Mesenchymal stem cell (in vitro differentiated cells and primary cell): ENCODE measurements around the gene KCND2.

Source experiments
- DNase-seq: peaks from one replicate; pipeline ENCODE4 v3.0.0-alpha.2; 2013
- H2AFZ ChIP-seq: one replicate; pipeline ENCODE4 v1.6.1; 2013; ENCODE audit warnings: low read depth, mild to moderate bottlenecking, control low read depth, inconsistent platforms, low read length, moderate library complexity
- H2AK5ac ChIP-seq: 2 replicates; pipeline ENCODE4 v1.6.1; 2013; ENCODE audit warnings: low read length, moderate library complexity, mild to moderate bottlenecking, inconsistent platforms; ENCODE audit not compliant: severe bottlenecking
- H2BK120ac ChIP-seq: one replicate; pipeline ENCODE4 v1.6.1; 2013; ENCODE audit warnings: low read depth, mild to moderate bottlenecking, inconsistent platforms, low read length, moderate library complexity
- H2BK12ac ChIP-seq, 2 experiments: one replicate each; pipeline ENCODE4 v1.6.1; 2013; ENCODE audit warnings: inconsistent platforms in 2 of 2, low read length in 2 of 2, mild to moderate bottlenecking in 2 of 2, moderate library complexity in 2 of 2, control low read depth in 1 of 2
- H2BK15ac ChIP-seq: one replicate; pipeline ENCODE4 v1.6.1; 2013; ENCODE audit warnings: mild to moderate bottlenecking, low read depth, inconsistent platforms; ENCODE audit not compliant: poor library complexity, severe bottlenecking
- H2BK5ac ChIP-seq: 2 replicates; pipeline ENCODE4 v1.6.1; 2013; ENCODE audit warnings: low read depth, mild to moderate bottlenecking, low read length, control low read depth, inconsistent platforms; ENCODE audit not compliant: poor library complexity, severe bottlenecking
- H3K14ac ChIP-seq, 2 experiments: one replicate each; pipeline ENCODE4 v1.6.1; 2013; ENCODE audit warnings: inconsistent platforms in 2 of 2, low read length in 2 of 2, control low read depth in 1 of 2, mild to moderate bottlenecking in 1 of 2, moderate library complexity in 1 of 2
- H3K18ac ChIP-seq, 2 experiments: one replicate each; pipeline ENCODE4 v1.6.1; 2013; ENCODE audit warnings: inconsistent platforms in 2 of 2, low read length in 2 of 2, control low read depth in 1 of 2, low read depth in 1 of 2, mild to moderate bottlenecking in 1 of 2
- H3K23ac ChIP-seq, 2 experiments: one replicate each; pipeline ENCODE4 v1.6.1; 2013; ENCODE audit warnings: inconsistent platforms in 2 of 2, low read length in 2 of 2, mild to moderate bottlenecking in 2 of 2, moderate library complexity in 2 of 2, control low read depth in 1 of 2
- H3K27ac ChIP-seq: 2 replicates; pipeline ENCODE4 v1.5.1; 2013; ENCODE audit warnings: mild to moderate bottlenecking, moderate library complexity, low read length, control low read depth, inconsistent platforms; ENCODE audit not compliant: poor library complexity, severe bottlenecking
- H3K27me3 ChIP-seq, 2 experiments: 2 replicates each; pipeline versions ENCODE4 v1.6.1 to v1.7.0; 2013; ENCODE audit warnings: low read length in 2 of 2, mild to moderate bottlenecking in 2 of 2, moderate library complexity in 2 of 2, control low read depth in 1 of 2, inconsistent platforms in 1 of 2; ENCODE audit not compliant: control insufficient read depth in 1 of 2, insufficient read depth in 1 of 2
- H3K36me3 ChIP-seq, 2 experiments: 2 replicates each; pipeline versions ENCODE4 v1.6.1 to v1.7.0; 2013; ENCODE audit warnings: low read length in 2 of 2, control low read depth in 1 of 2, inconsistent platforms in 1 of 2, low read depth in 1 of 2, mild to moderate bottlenecking in 1 of 2; ENCODE audit not compliant: insufficient read depth in 2 of 2, control insufficient read depth in 1 of 2
- H3K4ac ChIP-seq, 2 experiments: one replicate each; pipeline ENCODE4 v1.6.1; 2013; ENCODE audit warnings: inconsistent platforms in 2 of 2, low read length in 2 of 2, mild to moderate bottlenecking in 2 of 2, moderate library complexity in 2 of 2, control low read depth in 1 of 2, low read depth in 1 of 2
- H3K4me1 ChIP-seq: 2 replicates; pipeline ENCODE4 v1.6.1; 2013; ENCODE audit warnings: low read depth, low read length, control low read depth; ENCODE audit not compliant: control insufficient read depth, insufficient read depth
- H3K4me2 ChIP-seq: 2 replicates; pipeline ENCODE4 v1.6.1; 2013; ENCODE audit warnings: low read length, mild to moderate bottlenecking, inconsistent platforms; ENCODE audit not compliant: poor library complexity, severe bottlenecking
- H3K4me3 ChIP-seq, 2 experiments: 2 replicates each; pipeline versions ENCODE4 v1.5.1 to v1.7.0; 2013; ENCODE audit warnings: low read length in 2 of 2, mild to moderate bottlenecking in 2 of 2, control low read depth in 1 of 2, low read depth in 1 of 2; ENCODE audit not compliant: insufficient read depth in 1 of 2
- H3K79me1 ChIP-seq: replicated peaks from 2 replicates; pipeline ENCODE4 v1.6.1; 2013; ENCODE audit warnings: mild to moderate bottlenecking, control low read depth, low read length, inconsistent platforms; ENCODE audit not compliant: poor library complexity, severe bottlenecking
- H3K9ac ChIP-seq: 2 replicates; pipeline ENCODE4 v1.7.0; 2013; ENCODE audit warnings: mild to moderate bottlenecking, low read length, moderate library complexity
- H3K9me3 ChIP-seq: 2 replicates; pipeline ENCODE4 v1.7.0; 2013; ENCODE audit warnings: mild to moderate bottlenecking, low read length; ENCODE audit not compliant: control insufficient read depth
- H4K8ac ChIP-seq: one replicate; pipeline ENCODE4 v1.6.1; 2013; ENCODE audit warnings: inconsistent platforms, mild to moderate bottlenecking, low read length, moderate library complexity
- H4K91ac ChIP-seq: one replicate; pipeline ENCODE4 v1.6.1; 2013; ENCODE audit warnings: mild to moderate bottlenecking, low read length, inconsistent platforms
- WGBS: methylation state at CpG from one replicate; pipeline ENCODE4 v1.1.7; 2013; ENCODE audit warnings: mixed read lengths; 5-methylcytosine and 5-hydroxymethylcytosine counted together

Gene KCND2

DNA sequence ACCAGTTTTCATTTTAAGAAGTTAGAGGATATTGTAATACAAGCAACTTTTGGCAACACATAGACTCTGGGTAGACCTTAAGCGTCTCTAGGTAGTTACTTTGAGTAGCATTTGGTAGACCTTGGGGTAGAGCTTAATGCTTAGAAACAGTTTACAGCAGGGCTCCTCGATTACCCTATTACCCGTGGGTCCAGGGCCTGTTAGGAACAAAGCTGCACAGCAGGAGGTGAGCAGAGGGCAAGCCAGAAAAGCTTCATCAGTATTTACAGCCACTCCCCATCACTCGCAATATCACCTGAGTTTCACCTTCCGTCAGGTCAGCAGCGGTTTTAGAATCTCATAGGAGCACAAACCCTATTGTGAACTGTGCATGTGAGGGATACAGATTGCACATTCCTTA is 411.5 kb downstream of the KCND2 start:
- Histone ChIP-seq H3K4ac (no peak overlapping the region), H4K91ac (no peak overlapping the region), H2BK5ac (no peak overlapping the region), H3K4me2 (no peak overlapping the region), H3K4me3 (no peak overlapping the region), H3K36me3 (no peaks in the 10 kb centered on the region), H3K79me1 (no peaks in the 10 kb centered on the region), H3K18ac (no peak overlapping the region), H3K14ac (no peak overlapping the region), H3K23ac (no peak overlapping the region), H2AFZ (no peak overlapping the region), H2BK120ac (no peak overlapping the region), H3K4me1 (no peaks in the 10 kb centered on the region), H2AK5ac (no peak overlapping the region), H3K9me3 (no peaks in the 10 kb centered on the region), H3K27ac (no peak overlapping the region), H4K8ac (no peak overlapping the region), H2BK12ac (no peak overlapping the region), H2BK15ac (no peak overlapping the region), H3K27me3 (no peaks in the 10 kb centered on the region), H3K9ac (no peak overlapping the region)
- DNase-seq = no peak
- 67% methylated on average over 3 of the region's 6 CpGs for WGBS

DNA sequence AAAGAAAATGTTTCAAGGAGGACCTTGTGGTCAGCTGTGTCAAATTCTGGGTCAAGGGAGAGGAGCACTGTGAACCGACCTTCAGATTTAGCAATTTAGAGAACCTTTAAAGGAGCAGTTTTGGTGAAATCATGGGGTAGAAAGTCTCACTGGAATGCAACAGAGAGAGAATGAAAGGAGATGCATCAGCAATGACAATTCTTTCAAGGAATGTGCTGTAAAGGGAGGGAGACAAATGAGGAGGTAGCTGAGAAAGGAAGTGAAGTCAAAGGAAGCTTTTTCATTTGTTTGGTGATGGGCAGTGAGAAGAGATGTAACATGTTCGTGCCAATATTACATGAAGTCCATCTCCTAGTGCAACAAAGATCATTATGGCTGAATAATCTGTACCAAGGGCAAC is 418.9 kb downstream of the KCND2 start:
- WGBS = 84% methylated on average over 2 of the region's 2 CpGs
- no peak overlapping the region for H2BK5ac ChIP-seq
- H3K4ac ChIP-seq = no peak overlapping the region
- H4K91ac ChIP-seq = no peak overlapping the region
- H3K4me3 ChIP-seq = no peak overlapping the region
- H3K4me2 ChIP-seq = no peak overlapping the region
- H3K27ac ChIP-seq = no peak overlapping the region
- no peak overlapping the region for H2AK5ac ChIP-seq
- H4K8ac ChIP-seq = no peak overlapping the region
- H2BK120ac ChIP-seq = no peak overlapping the region
- H3K36me3 ChIP-seq = no peaks in the 10 kb centered on the region
- no peak overlapping the region for H3K9ac ChIP-seq
- no peak overlapping the region for H3K14ac ChIP-seq
- H3K4me1 ChIP-seq = no peaks in the 10 kb centered on the region
- no peaks in the 10 kb centered on the region for H3K9me3 ChIP-seq
- no peak for DNase-seq
- no peaks in the 10 kb centered on the region for H3K79me1 ChIP-seq
- H2BK15ac ChIP-seq = no peak overlapping the region
- no peak overlapping the region for H2BK12ac ChIP-seq
- no peak overlapping the region for H3K23ac ChIP-seq
- no peak overlapping the region for H3K18ac ChIP-seq
- H2AFZ ChIP-seq = no peak overlapping the region
- H3K27me3 ChIP-seq = no peaks in the 10 kb centered on the region

DNA sequence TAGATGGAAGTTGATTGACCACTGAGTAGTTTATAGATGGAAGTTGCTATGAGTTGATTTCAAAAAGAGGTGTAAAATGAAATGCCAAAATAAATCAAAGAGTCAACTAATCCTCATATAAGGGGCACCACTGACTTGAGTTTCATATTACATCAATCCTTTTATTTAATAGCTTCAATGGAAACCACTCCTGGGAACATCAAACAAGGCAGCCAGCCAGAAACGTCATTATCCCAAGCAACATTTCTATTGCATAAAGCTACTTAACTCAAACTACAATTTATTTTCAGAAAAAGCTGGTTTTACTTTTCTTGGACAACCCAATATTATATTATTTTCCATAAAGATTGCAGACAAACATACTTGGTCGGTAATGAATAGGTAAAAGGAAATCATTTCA is 422.9 kb downstream of the KCND2 start:
- Histone ChIP-seq H4K8ac (no peak overlapping the region), H3K4me2 (no peak overlapping the region), H3K9ac (no peak overlapping the region), H2BK120ac (no peak overlapping the region), H3K36me3 (no peaks in the 10 kb centered on the region), H3K4me3 (no peak overlapping the region), H3K27me3 (no peaks in the 10 kb centered on the region), H2AK5ac (no peak overlapping the region), H3K4ac (no peak overlapping the region), H3K79me1 (no peaks in the 10 kb centered on the region), H2BK15ac (no peak overlapping the region), H3K4me1 (no peaks in the 10 kb centered on the region), H3K18ac (no peak overlapping the region), H3K9me3 (no peaks in the 10 kb centered on the region), H2BK12ac (no peak overlapping the region), H3K14ac (no peak overlapping the region), H3K27ac (no peak overlapping the region), H3K23ac (no peak overlapping the region), H2BK5ac (no peak overlapping the region), H2AFZ (no peak overlapping the region), H4K91ac (no peak overlapping the region)
- no peak for DNase-seq
- WGBS = 100% methylated on average over 1 of the region's 2 CpGs

DNA sequence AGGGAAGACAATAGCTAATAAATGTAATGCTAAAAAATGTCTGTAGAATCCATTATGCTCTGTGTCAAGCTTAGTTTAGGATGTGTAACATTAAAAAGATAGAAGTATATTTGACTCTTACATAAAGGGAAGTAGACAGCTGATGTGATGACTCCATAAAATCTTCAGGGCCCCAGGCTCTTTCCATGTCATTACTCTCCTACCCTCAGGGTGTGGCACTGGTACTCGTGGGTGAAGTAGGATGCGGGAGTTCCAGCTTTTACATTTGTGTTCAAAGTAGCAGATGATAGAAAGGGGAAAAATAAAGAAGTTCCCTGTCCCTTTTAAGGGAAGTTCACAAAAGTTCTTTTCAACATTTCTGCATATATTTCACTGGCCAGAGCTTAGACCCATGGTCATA is 427.8 kb downstream of the KCND2 start:
- no peak overlapping the region for H3K23ac ChIP-seq

More for the DNA sequence above, 427.8 kb downstream of the KCND2 start:
- Histone ChIP-seq H4K91ac (no peak overlapping the region), H2BK15ac (no peak overlapping the region), H3K4ac (no peak overlapping the region), H3K4me3 (no peak overlapping the region), H4K8ac (no peak overlapping the region), H2AK5ac (no peak overlapping the region), H3K4me1 (no peaks in the 10 kb centered on the region), H3K27ac (no peak overlapping the region), H3K4me2 (no peak overlapping the region), H3K79me1 (no peaks in the 10 kb centered on the region), H3K14ac (no peak overlapping the region), H2BK12ac (no peak overlapping the region), H3K36me3 (no peaks in the 10 kb centered on the region), H2BK120ac (no peak overlapping the region), H3K27me3 (no peaks in the 10 kb centered on the region), H3K9ac (no peak overlapping the region), H3K9me3 (no peaks in the 10 kb centered on the region), H2BK5ac (no peak overlapping the region), H2AFZ (no peak overlapping the region), H3K18ac (no peak overlapping the region)
- WGBS = no CpG with 5 or more reads among the region's 2 CpGs
- DNase-seq = no peak
